ENCODE measurements around the gene ANKMY1. TPM values are rescaled to one million over a fixed set of nuclear protein-coding genes. Genes with fewer than 3 reads are reported as not detected.

ANKMY1 gene
- total and polyA plus RNA-seq, 2 of the 13 experiments (the other 11 are each of a cell fraction or from before 2014, with no cell fraction given) = 11.7 to 18.8 TPM

DNA sequence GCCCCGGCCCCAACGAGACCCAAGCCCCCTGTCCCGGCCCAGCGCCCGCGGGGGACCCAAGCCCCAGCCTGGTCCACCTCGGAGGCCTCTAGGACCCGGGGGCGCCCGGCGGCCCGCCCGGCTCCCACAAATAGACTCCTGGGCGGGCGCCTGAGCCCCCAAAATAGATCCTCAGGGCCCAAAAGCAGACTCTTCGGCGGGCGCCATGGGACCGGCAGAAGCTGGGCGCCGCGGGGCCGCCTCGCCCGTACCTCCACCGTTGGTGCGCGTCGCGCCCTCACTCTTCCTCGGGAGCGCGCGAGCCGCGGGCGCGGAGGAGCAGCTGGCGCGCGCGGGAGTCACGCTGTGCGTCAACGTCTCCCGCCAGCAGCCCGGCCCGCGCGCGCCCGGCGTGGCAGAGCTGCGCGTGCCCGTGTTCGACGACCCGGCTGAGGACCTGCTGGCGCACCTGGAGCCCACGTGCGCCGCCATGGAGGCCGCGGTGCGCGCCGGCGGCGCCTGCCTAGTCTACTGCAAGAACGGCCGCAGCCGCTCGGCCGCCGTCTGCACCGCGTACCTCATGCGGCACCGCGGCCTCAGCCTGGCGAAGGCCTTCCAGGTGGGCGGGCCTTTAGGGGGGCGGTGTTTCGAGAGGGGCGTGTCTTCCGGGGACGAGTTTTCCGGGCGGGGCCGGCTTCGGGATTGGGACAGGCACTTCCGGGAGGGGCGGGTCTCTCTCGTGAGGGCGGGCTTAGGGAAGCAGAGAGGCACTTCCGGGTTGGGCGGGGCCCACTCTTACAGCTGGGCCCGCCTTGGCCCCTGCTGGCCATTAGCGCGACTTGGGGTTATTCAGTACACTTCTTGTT lies 2.9 kb upstream of the ANKMY1 start (continued):
- TF ChIP-seq, protein P1, sequence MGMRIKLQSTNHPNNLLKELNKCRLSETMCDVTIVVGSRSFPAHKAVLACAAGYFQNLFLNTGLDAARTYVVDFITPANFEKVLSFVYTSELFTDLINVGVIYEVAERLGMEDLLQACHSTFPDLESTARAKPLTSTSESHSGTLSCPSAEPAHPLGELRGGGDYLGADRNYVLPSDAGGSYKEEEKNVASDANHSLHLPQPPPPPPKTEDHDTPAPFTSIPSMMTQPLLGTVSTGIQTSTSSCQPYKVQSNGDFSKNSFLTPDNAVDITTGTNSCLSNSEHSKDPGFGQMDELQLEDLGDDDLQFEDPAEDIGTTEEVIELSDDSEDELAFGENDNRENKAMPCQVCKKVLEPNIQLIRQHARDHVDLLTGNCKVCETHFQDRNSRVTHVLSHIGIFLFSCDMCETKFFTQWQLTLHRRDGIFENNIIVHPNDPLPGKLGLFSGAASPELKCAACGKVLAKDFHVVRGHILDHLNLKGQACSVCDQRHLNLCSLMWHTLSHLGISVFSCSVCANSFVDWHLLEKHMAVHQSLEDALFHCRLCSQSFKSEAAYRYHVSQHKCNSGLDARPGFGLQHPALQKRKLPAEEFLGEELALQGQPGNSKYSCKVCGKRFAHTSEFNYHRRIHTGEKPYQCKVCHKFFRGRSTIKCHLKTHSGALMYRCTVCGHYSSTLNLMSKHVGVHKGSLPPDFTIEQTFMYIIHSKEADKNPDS (CRISPR knock-in tag; IDR thresholded peaks at IDR 0.05) = no peak; the same call in 1 of the 2 replicates
- TF ChIP-seq SMARCC2 (IDR thresholded peaks at IDR 0.05) (no peak), SP5 (CRISPR knock-in tag; IDR thresholded peaks at IDR 0.05; ENCODE audit: borderline replicate concordance, low read depth) (peak; percentile 66), HCFC1 (IDR thresholded peaks at IDR 0.05; ENCODE audit: low read depth, low read length) (peak; percentile 25; the same call in 1 of the 2 replicates), TBP (CRISPR knock-in tag; IDR thresholded peaks at IDR 0.05) (no peak), ZNF296 (CRISPR knock-in tag; conservative IDR thresholded peaks at IDR 0.05) (no peak), ZC3H13 (CRISPR knock-in tag; IDR thresholded peaks at IDR 0.05) (no peak; the same call in 1 of the 2 replicates), HMGA1 (CRISPR knock-in tag; conservative IDR thresholded peaks at IDR 0.05) (no peak), ZNF101 (CRISPR knock-in tag; IDR thresholded peaks at IDR 0.05; ENCODE audit: borderline replicate concordance, low read depth) (no peak), ZNF569 (CRISPR knock-in tag; IDR thresholded peaks at IDR 0.05; ENCODE audit: borderline replicate concordance) (0 out of 2 replicates have a peak, but pooled peaks have one; percentile 23), ZNF790 (CRISPR knock-in tag; IDR thresholded peaks at IDR 0.05; ENCODE audit: borderline replicate concordance) (peak; percentile 99), PITX1 (CRISPR knock-in tag; IDR thresholded peaks at IDR 0.05) (no peak), ERF (CRISPR knock-in tag; IDR thresholded peaks at IDR 0.05) (peak; percentile 90), AGO2 (optimal IDR thresholded peaks at IDR 0.05; ENCODE audit: low read depth, low read length) (peak; percentile 99)
- TF ChIP-seq, protein P2, sequence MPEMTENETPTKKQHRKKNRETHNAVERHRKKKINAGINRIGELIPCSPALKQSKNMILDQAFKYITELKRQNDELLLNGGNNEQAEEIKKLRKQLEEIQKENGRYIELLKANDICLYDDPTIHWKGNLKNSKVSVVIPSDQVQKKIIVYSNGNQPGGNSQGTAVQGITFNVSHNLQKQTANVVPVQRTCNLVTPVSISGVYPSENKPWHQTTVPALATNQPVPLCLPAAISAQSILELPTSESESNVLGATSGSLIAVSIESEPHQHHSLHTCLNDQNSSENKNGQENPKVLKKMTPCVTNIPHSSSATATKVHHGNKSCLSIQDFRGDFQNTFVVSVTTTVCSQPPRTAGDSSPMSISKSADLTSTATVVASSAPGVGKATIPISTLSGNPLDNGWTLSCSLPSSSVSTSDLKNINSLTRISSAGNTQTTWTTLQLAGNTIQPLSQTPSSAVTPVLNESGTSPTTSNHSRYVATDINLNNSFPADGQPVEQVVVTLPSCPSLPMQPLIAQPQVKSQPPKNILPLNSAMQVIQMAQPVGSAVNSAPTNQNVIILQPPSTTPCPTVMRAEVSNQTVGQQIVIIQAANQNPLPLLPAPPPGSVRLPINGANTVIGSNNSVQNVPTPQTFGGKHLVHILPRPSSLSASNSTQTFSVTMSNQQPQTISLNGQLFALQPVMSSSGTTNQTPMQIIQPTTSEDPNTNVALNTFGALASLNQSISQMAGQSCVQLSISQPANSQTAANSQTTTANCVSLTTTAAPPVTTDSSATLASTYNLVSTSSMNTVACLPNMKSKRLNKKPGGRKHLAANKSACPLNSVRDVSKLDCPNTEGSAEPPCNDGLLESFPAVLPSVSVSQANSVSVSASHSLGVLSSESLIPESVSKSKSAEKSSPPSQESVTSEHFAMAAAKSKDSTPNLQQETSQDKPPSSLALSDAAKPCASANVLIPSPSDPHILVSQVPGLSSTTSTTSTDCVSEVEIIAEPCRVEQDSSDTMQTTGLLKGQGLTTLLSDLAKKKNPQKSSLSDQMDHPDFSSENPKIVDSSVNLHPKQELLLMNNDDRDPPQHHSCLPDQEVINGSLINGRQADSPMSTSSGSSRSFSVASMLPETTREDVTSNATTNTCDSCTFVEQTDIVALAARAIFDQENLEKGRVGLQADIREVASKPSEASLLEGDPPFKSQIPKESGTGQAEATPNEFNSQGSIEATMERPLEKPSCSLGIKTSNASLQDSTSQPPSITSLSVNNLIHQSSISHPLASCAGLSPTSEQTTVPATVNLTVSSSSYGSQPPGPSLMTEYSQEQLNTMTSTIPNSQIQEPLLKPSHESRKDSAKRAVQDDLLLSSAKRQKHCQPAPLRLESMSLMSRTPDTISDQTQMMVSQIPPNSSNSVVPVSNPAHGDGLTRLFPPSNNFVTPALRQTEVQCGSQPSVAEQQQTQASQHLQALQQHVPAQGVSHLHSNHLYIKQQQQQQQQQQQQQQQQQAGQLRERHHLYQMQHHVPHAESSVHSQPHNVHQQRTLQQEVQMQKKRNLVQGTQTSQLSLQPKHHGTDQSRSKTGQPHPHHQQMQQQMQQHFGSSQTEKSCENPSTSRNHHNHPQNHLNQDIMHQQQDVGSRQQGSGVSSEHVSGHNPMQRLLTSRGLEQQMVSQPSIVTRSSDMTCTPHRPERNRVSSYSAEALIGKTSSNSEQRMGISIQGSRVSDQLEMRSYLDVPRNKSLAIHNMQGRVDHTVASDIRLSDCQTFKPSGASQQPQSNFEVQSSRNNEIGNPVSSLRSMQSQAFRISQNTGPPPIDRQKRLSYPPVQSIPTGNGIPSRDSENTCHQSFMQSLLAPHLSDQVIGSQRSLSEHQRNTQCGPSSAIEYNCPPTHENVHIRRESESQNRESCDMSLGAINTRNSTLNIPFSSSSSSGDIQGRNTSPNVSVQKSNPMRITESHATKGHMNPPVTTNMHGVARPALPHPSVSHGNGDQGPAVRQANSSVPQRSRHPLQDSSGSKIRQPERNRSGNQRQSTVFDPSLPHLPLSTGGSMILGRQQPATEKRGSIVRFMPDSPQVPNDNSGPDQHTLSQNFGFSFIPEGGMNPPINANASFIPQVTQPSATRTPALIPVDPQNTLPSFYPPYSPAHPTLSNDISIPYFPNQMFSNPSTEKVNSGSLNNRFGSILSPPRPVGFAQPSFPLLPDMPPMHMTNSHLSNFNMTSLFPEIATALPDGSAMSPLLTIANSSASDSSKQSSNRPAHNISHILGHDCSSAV (CRISPR knock-in tag; IDR thresholded peaks at IDR 0.05; ENCODE audit: borderline replicate concordance) = no peak
- TF ChIP-seq, protein P3, sequence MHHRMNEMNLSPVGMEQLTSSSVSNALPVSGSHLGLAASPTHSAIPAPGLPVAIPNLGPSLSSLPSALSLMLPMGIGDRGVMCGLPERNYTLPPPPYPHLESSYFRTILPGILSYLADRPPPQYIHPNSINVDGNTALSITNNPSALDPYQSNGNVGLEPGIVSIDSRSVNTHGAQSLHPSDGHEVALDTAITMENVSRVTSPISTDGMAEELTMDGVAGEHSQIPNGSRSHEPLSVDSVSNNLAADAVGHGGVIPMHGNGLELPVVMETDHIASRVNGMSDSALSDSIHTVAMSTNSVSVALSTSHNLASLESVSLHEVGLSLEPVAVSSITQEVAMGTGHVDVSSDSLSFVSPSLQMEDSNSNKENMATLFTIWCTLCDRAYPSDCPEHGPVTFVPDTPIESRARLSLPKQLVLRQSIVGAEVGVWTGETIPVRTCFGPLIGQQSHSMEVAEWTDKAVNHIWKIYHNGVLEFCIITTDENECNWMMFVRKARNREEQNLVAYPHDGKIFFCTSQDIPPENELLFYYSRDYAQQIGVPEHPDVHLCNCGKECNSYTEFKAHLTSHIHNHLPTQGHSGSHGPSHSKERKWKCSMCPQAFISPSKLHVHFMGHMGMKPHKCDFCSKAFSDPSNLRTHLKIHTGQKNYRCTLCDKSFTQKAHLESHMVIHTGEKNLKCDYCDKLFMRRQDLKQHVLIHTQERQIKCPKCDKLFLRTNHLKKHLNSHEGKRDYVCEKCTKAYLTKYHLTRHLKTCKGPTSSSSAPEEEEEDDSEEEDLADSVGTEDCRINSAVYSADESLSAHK (CRISPR knock-in tag; IDR thresholded peaks at IDR 0.05; ENCODE audit: borderline replicate concordance) = no peak

All from HepG2 (cell line).